A549 (cell line): Measurements from ENCODE around the gene SRCAP. TPM values are rescaled to one million over a fixed set of nuclear protein-coding genes. Genes with fewer than 3 reads are reported as not detected.
A peak's percentile ranks its signal among the peaks of the same experiment; 100 is the strongest.

Experiments used
- ATAC-seq, 2 experiments: fragments of 200-7000 bp in 1 of 2; fragments of >200 bp in 1 of 2; cut with Nextera tagmentation in 1 of 2; cut with Tn5 transposase in 1 of 2; 3 replicates each; pipeline versions ENCODE4 v1.8.0 to v1.9.1; 2018 to 2020; ENCODE audit warnings: mild to moderate bottlenecking in 1 of 2, moderate library complexity in 1 of 2
- CTCF ChIA-PET: fragments of 300-600 bp; sonication (Branson Sonifier 250); formaldehyde crosslinking; extraction: SDS; loops from one replicate; lab custom pipeline; 2021; ENCODE audit warnings: antibody characterized with exemption, inconsistent platforms; lab: Yijun Ruan, JAX
- POLR2A ChIA-PET: fragments of 350-600 bp; formaldehyde crosslinking; extraction: SDS; loops from one replicate; lab custom pipeline; 2021; ENCODE audit warnings: antibody characterized with exemption, inconsistent platforms; lab: Yijun Ruan, JAX
- DNase-seq, 2 experiments: peaks; one replicate each; pipeline versions ENCODE4 v3.0.0 to v3.0.0-alpha.2; 2011 to 2016; ENCODE audit warnings: low read depth in 1 of 2, low spot score in 1 of 2
- FAIRE-seq: peaks from 2 replicates; lab custom pipeline; 2011; peaks lifted over from hg19 to GRCh38; lab: Jason Lieb, UNC
- H3K27ac ChIP-seq, 2 experiments: fragments of >200 bp; sonication (Bioruptor Twin); formaldehyde crosslinking; 3 replicates each; pipeline ENCODE4 v1.5.1; 2016 to 2017
- H3K4me1 ChIP-seq: fragments of >200 bp; sonication (Bioruptor Twin); formaldehyde crosslinking; 3 replicates; pipeline ENCODE4 v1.6.1; 2016
- H3K4me2 ChIP-seq: fragments of >200 bp; sonication (Bioruptor Twin); formaldehyde crosslinking; 3 replicates; pipeline ENCODE4 v1.6.1; 2016
- H3K4me3 ChIP-seq: fragments of >200 bp; sonication (Bioruptor Twin); formaldehyde crosslinking; 3 replicates; pipeline ENCODE4 v1.5.1; 2016
- H3K9me3 ChIP-seq: fragments of >200 bp; sonication (Bioruptor Twin); formaldehyde crosslinking; 3 replicates; pipeline ENCODE4 v1.6.1; 2016
- BHLHE40 ChIP-seq: IDR thresholded peaks from 2 replicates; pipeline ENCODE4 v1.6.1; 2012; ENCODE audit warnings: low read depth, low read length, inconsistent platforms
- CEBPB ChIP-seq, 2 experiments: fragments of >200 bp in 1 of 2; sonication (Bioruptor Twin) in 1 of 2; formaldehyde crosslinking in 1 of 2; IDR thresholded peaks; 2 replicates each; pipeline ENCODE4 v1.6.1; 2012 to 2016
- CHD2 ChIP-seq: fragments of 150-350 bp; IDR thresholded peaks from 2 replicates; pipeline ENCODE4 v1.6.1; 2014; ENCODE audit warnings: low read length; ENCODE audit not compliant: partially characterized antibody
- FOSB ChIP-seq: fragments of 250-450 bp; sonication (Bioruptor Pico); IDR thresholded peaks from 2 replicates; pipeline ENCODE4 v1.5.0; 2020; ENCODE audit warnings: mild to moderate bottlenecking, moderate library complexity
- FOSL2 ChIP-seq, 2 experiments: fragments of 450-650 bp in 1 of 2; fragments of >200 bp in 1 of 2; sonication (Bioruptor Twin) in 1 of 2; formaldehyde crosslinking; IDR thresholded peaks; 2 replicates each; pipeline versions ENCODE4 v1.5.0 to v1.6.1; 2016 to 2020; ENCODE audit warnings: mild to moderate bottlenecking in 1 of 2, moderate library complexity in 1 of 2
- FOXS1 ChIP-seq: fragments of 250-450 bp; sonication (Bioruptor Pico); IDR thresholded peaks from 2 replicates; pipeline ENCODE4 v1.5.0; 2020; ENCODE audit warnings: mild to moderate bottlenecking, moderate library complexity
- HDAC2 ChIP-seq: fragments of 200-600 bp; sonication (generic); IDR thresholded peaks from 2 replicates; pipeline ENCODE4 v1.6.1; 2016
- HEYL ChIP-seq: fragments of 250-450 bp; sonication (Bioruptor Pico); IDR thresholded peaks from 2 replicates; pipeline ENCODE4 v1.8.0; 2021; ENCODE audit warnings: mild to moderate bottlenecking, moderate library complexity
- JUN ChIP-seq, 2 experiments: fragments of >200 bp; sonication (Bioruptor Twin); formaldehyde crosslinking; IDR thresholded peaks; 2 replicates in 1 of 2; 3 replicates in 1 of 2; pipeline ENCODE4 v1.6.1; 2016 to 2017
- JUNB ChIP-seq: fragments of >200 bp; sonication (Bioruptor Twin); formaldehyde crosslinking; IDR thresholded peaks from 2 replicates; pipeline ENCODE4 v1.6.1; 2016
- KDM1A ChIP-seq: fragments of 200-600 bp; sonication (generic); IDR thresholded peaks from 2 replicates; pipeline ENCODE4 v1.6.1; 2016; ENCODE audit warnings: low read depth, mild to moderate bottlenecking
- KDM5A ChIP-seq: fragments of 200-600 bp; sonication (generic); IDR thresholded peaks from 2 replicates; pipeline ENCODE4 v1.6.1; 2016; ENCODE audit warnings: antibody characterized with exemption, mild to moderate bottlenecking
- MAFK ChIP-seq: fragments of 450-650 bp; IDR thresholded peaks from 2 replicates; pipeline ENCODE4 v1.6.1; 2014; ENCODE audit not compliant: partially characterized antibody
- MYC ChIP-seq: IDR thresholded peaks from 2 replicates; pipeline ENCODE4 v1.6.1; 2012; ENCODE audit warnings: mild to moderate bottlenecking, inconsistent platforms, low read length, improper control_type of control experiment, borderline replicate concordance
- NFE2L2 ChIP-seq: fragments of 150-350 bp; conservative IDR thresholded peaks from 2 replicates; pipeline ENCODE4 v1.6.1; 2014; ENCODE audit warnings: low read length
- NPAS2 ChIP-seq: fragments of 250-450 bp; sonication (Bioruptor Pico); IDR thresholded peaks from 2 replicates; pipeline ENCODE4 v1.8.0; 2022; ENCODE audit warnings: mild to moderate bottlenecking, moderate library complexity, borderline replicate concordance
- NR3C1 ChIP-seq: fragments of >200 bp; sonication (Bioruptor Twin); formaldehyde crosslinking; IDR thresholded peaks from 3 replicates; pipeline ENCODE4 v1.6.1; 2017
- PHF8 ChIP-seq: fragments of 200-600 bp; sonication (generic); IDR thresholded peaks from 2 replicates; pipeline ENCODE4 v1.6.1; 2016; ENCODE audit warnings: low read depth, mild to moderate bottlenecking, antibody characterized with exemption, moderate library complexity, borderline replicate concordance
- POLR2A ChIP-seq: IDR thresholded peaks from 2 replicates; pipeline ENCODE4 v1.6.1; 2012; ENCODE audit warnings: mild to moderate bottlenecking, low read length
- POLR2AphosphoS2 ChIP-seq: conservative IDR thresholded peaks from 2 replicates; pipeline ENCODE4 v1.6.1; 2012; ENCODE audit warnings: low read length, improper control_type of control experiment, inconsistent platforms
- RCOR1 ChIP-seq: fragments of 150-350 bp; IDR thresholded peaks from 2 replicates; pipeline ENCODE4 v1.6.1; 2014; ENCODE audit warnings: antibody characterized with exemption, low read length, low read depth
- RFX5 ChIP-seq: fragments of 450-650 bp; IDR thresholded peaks from 2 replicates; pipeline ENCODE4 v1.7.1; 2014; ENCODE audit warnings: antibody characterized with exemption, mild to moderate bottlenecking, moderate library complexity
- SMC3 ChIP-seq: fragments of >200 bp; sonication (Bioruptor Twin); formaldehyde crosslinking; IDR thresholded peaks from 3 replicates; pipeline ENCODE4 v1.6.1; 2018; ENCODE audit warnings: inconsistent platforms
- SREBF2 ChIP-seq: fragments of 450-650 bp; IDR thresholded peaks from 2 replicates; pipeline ENCODE4 v1.6.1; 2014; ENCODE audit warnings: mild to moderate bottlenecking, moderate library complexity
- TFCP2L1 ChIP-seq: fragments of 250-450 bp; sonication (Bioruptor Pico); IDR thresholded peaks from 2 replicates; pipeline ENCODE4 v1.5.0; 2021; ENCODE audit warnings: mild to moderate bottlenecking
- TP53 ChIP-seq: fragments of 250-450 bp; sonication (Bioruptor Pico); IDR thresholded peaks from 2 replicates; pipeline ENCODE4 v1.5.0; 2021; ENCODE audit warnings: mild to moderate bottlenecking, moderate library complexity
- WGBS: methylation state at CpG from one replicate; pipeline ENCODE4 v1.1.6; 2017; ENCODE audit errors: missing lambda C conversion rate; 5-methylcytosine and 5-hydroxymethylcytosine counted together
- polyA plus RNA-seq, 4 experiments: library from polyadenylated mRNA; depleted of rRNA in 3 of 4; stranded (reverse); fragments of >200 nt; fragmentation: RNase III in 1 of 4; extraction: RNeasy Plus Mini Kit Qiagen cat#74134 plus additional on column Dnase treatment in 1 of 4; gene quantifications; 2 replicates in 3 of 4; 3 replicates in 1 of 4; pipeline ENCODE4 v1.2.3, GENCODE V29; 2011 to 2017
- TF ChIP-seq, protein P1 (sequence below): IDR thresholded peaks from 2 replicates; pipeline ENCODE4 v1.6.1; 2012; ENCODE audit warnings: low read depth, borderline replicate concordance
- TF ChIP-seq, protein P2 (sequence below): IDR thresholded peaks from 2 replicates; pipeline ENCODE4 v1.6.1; 2012
- TF ChIP-seq, protein P3 (sequence below): fragments of >200 bp; sonication (Bioruptor Twin); formaldehyde crosslinking; IDR thresholded peaks from 3 replicates; pipeline ENCODE4 v1.6.1; 2016
- TF ChIP-seq, protein P4 (sequence below): IDR thresholded peaks from 2 replicates; pipeline ENCODE4 v1.6.1; 2012
- TF ChIP-seq, protein P5 (sequence below): fragments of 150-350 bp; IDR thresholded peaks from 2 replicates; pipeline ENCODE4 v1.6.1; 2014; ENCODE audit warnings: low read depth, mild to moderate bottlenecking, low read length

SRCAP gene
- polyA plus RNA-seq, 2 of the 4 experiments (the other 2 are of a cell fraction) = 6.2 to 19.9 TPM

DNA sequence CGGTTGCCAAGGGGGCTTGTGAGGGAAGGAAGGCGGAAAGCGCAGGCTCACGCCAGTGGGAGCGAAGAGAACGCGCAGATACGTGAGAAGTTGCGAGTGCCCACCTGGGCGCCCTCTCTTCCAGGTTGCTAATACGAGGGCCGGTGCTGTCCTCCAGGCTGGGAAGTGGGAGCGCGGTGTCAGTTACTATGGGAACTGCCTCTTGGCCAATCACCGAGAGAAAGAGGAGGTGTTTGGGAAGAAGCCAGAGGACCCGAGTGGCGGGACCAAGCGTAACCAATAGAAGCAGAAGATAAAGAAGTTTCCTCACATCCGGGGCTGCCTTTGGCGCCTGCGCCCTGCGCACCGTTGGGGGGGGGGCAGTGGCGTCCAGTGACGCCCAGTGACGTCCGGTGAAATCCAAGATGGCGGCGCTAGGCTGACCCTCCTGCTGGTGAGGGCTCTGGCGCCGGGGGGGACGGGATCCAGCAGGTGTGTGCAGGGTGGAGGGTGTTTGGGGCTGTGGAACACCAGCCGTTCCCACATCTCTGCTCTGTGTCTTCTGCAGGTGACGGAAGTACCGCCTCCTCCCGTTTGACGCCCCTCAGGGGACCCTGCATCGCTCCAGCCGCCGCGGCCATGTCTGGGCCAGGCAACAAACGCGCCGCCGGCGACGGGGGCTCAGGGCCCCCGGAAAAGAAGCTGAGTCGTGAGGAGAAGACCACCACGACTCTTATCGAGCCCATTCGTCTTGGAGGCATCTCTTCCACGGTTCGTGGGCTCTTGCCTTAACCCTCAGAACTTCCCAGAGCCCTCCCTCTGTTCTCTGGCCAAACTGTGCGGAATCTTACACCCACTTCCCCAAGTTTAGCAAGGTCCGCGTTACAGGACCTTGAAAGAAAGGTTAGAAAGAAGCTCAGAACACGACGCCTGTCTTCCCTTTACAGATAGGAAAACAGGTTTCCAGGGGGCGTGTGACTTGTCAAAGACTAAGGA, 63.2 kb downstream of the SRCAP start, which contains the start of the genes CFAP119 and RNF40:
TSS of gene CFAP119 (minus strand) at position 135 of the 975 bp plus-strand sequence. CDS start 314 bp downstream, outside the sequence.
TSS of gene RNF40 (plus strand) at position 395 of the 975 bp plus-strand sequence. CDS start at position 619, 224 bp downstream.
- peak within 1 kb of the TSS; percentile 88 to 91 for H3K27ac ChIP-seq
- TF ChIP-seq, protein P1, sequence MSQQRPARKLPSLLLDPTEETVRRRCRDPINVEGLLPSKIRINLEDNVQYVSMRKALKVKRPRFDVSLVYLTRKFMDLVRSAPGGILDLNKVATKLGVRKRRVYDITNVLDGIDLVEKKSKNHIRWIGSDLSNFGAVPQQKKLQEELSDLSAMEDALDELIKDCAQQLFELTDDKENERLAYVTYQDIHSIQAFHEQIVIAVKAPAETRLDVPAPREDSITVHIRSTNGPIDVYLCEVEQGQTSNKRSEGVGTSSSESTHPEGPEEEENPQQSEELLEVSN = peak; percentile 64
- TF ChIP-seq FOSB (CRISPR knock-in tag) (no peak), FOXS1 (CRISPR knock-in tag) (no peak), SMC3 (no peak), NR3C1 (no peak), SREBF2 (no peak), TP53 (CRISPR knock-in tag) (no peak), NPAS2 (CRISPR knock-in tag) (no peak), FOSL2 (IDR thresholded peaks at IDR 0.05) (no peak), FOSL2 (CRISPR knock-in tag; IDR thresholded peaks at IDR 0.05) (no peak), PHF8 (peak; percentile 58; the same call in 1 of the 2 replicates), CEBPB (IDR thresholded peaks at IDR 0.05) (0 out of 4 replicates have a peak, but pooled peaks of 1 of the 2 experiments have one; percentile 20), RFX5 (peak; percentile 58), JUN (IDR thresholded peaks at IDR 0.05) (peak in 1 of 2 experiments; percentile 78; a peak in 4 of 5 replicates), MYC (no peak), BHLHE40 (no peak), RCOR1 (no peak), KDM5A (peak; percentile 79), CHD2 (no peak), MAFK (no peak), POLR2A (peak; percentile 78), HDAC2 (no peak), TFCP2L1 (no peak), HEYL (CRISPR knock-in tag) (no peak), NFE2L2 (no peak), KDM1A (no peak; the same call in 1 of the 2 replicates), POLR2AphosphoS2 (no peak), JUNB (no peak)
- TF ChIP-seq, protein P2, sequence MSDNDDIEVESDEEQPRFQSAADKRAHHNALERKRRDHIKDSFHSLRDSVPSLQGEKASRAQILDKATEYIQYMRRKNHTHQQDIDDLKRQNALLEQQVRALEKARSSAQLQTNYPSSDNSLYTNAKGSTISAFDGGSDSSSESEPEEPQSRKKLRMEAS = no peak
- TF ChIP-seq, protein P3, sequence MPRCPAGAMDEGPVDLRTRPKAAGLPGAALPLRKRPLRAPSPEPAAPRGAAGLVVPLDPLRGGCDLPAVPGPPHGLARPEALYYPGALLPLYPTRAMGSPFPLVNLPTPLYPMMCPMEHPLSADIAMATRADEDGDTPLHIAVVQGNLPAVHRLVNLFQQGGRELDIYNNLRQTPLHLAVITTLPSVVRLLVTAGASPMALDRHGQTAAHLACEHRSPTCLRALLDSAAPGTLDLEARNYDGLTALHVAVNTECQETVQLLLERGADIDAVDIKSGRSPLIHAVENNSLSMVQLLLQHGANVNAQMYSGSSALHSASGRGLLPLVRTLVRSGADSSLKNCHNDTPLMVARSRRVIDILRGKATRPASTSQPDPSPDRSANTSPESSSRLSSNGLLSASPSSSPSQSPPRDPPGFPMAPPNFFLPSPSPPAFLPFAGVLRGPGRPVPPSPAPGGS = peak; percentile 62; the same call in 2 of the 3 replicates
- TF ChIP-seq, protein P4, sequence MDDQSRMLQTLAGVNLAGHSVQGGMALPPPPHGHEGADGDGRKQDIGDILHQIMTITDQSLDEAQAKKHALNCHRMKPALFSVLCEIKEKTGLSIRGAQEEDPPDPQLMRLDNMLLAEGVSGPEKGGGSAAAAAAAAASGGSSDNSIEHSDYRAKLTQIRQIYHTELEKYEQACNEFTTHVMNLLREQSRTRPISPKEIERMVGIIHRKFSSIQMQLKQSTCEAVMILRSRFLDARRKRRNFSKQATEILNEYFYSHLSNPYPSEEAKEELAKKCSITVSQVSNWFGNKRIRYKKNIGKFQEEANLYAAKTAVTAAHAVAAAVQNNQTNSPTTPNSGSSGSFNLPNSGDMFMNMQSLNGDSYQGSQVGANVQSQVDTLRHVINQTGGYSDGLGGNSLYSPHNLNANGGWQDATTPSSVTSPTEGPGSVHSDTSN = no peak
- TF ChIP-seq, protein P5, sequence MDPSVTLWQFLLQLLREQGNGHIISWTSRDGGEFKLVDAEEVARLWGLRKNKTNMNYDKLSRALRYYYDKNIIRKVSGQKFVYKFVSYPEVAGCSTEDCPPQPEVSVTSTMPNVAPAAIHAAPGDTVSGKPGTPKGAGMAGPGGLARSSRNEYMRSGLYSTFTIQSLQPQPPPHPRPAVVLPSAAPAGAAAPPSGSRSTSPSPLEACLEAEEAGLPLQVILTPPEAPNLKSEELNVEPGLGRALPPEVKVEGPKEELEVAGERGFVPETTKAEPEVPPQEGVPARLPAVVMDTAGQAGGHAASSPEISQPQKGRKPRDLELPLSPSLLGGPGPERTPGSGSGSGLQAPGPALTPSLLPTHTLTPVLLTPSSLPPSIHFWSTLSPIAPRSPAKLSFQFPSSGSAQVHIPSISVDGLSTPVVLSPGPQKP = no peak
- peaks cover 19% of the 10 kb centered on the region for H3K4me1 ChIP-seq
- CTCF ChIA-PET = interaction anchor here (1.1 to 4.9 kb wide), 2 partner anchors 10 to 12 kb away, joined by 4 to 18 read pairs; no protein-coding TSS in a partner anchor
- POLR2A ChIA-PET = interaction anchor here (1.0 to 1.2 kb wide), 2 partner anchors 14 to 15 kb away, joined by 3 read pairs; partner anchors contain the start of gene PHKG2
- H3K4me2 ChIP-seq = peak within 1 kb of the TSS; percentile 98
- ATAC-seq (peak; percentile 90 to 95), FAIRE-seq (peak; percentile 72), DNase-seq (peak; percentile 97 to 100)
- no peaks in the 10 kb centered on the region for H3K9me3 ChIP-seq
- WGBS = under 1% methylated on average over 55 of the region's 60 CpGs
- peak within 1 kb of the TSS; percentile 68 for H3K4me3 ChIP-seq
